Left ventricle myocardium superior (tissue), 1 donor: ENCODE data around the gene ARHGAP4. TPM values are rescaled to one million over a fixed set of nuclear protein-coding genes. Genes with fewer than 3 reads are reported as not detected.

ENCODE experiments used
- ATAC-seq: fragments of 200-7000 bp; cut with Tn5 transposase; one replicate; pipeline ENCODE4 v1.9.1; 2020; ENCODE audit warnings: mild to moderate bottlenecking, moderate library complexity
- DNase-seq: peaks from one replicate; pipeline ENCODE4 v3.0.0-alpha.2; 2020
- intact Hi-C: fragments of 100-400 bp; cut with micrococcal nuclease; formaldehyde crosslinking; loops from one replicate; pipeline ENCODE4 v1.11.0; 2022
- total RNA-seq: library from RNA; stranded (reverse); fragmentation: NEBNext Ultra II Directional; extraction: Animal tissue kit (Norgen Biotek cat#: 25700); gene quantifications from one replicate; pipeline ENCODE4 v1.2.1, GENCODE V29; 2021
- donor health status: DM: no; HTN: yes; CAD: no; lungs with severe emphysema.

The ARHGAP4 gene
- total RNA-seq, 1 donor from 2014 or later = 10.0 TPM

- no peak for ATAC-seq
- intact Hi-C loops = no loop called here
- no peak for DNase-seq
These were observed 36.9 kb downstream of the ARHGAP4 start for GRCh38 chrX:153889123-153889522.

- intact Hi-C loops = no loop called here
- ATAC-seq (no peak), DNase-seq (no peak)
These were observed 37.7 kb downstream of the ARHGAP4 start for GRCh38 chrX:153888344-153888743.

GRCh38 chrX:153887385-153887784 is 38.7 kb downstream of the ARHGAP4 start:
- intact Hi-C loops = no loop called here
- ATAC-seq (no peak), DNase-seq (no peak)

- intact Hi-C loops = no loop called here
- DNase-seq (no peak), ATAC-seq (no peak)
These were observed 39.1 kb downstream of the ARHGAP4 start for GRCh38 chrX:153886915-153887314.

GRCh38 chrX:153885968-153886903 is 39.8 kb downstream of the ARHGAP4 start, which contains the start of gene L1CAM:
Gene L1CAM (minus strand): TSS chrX:153886173. CDS start chrX:153875836, 10,337 bp downstream.
- intact Hi-C loops = no loop called here
- ATAC-seq (peak; percentile 24), DNase-seq (no peak)

- intact Hi-C loops = no loop called here
- no peak for ATAC-seq
- no peak for DNase-seq
These were observed 40.8 kb downstream of the ARHGAP4 start for GRCh38 chrX:153885208-153885787.

- DNase-seq (no peak), ATAC-seq (no peak)
- intact Hi-C loops = no loop called here
These were observed 41.5 kb downstream of the ARHGAP4 start for GRCh38 chrX:153884590-153884989.

- DNase-seq = no peak
- intact Hi-C loops = no loop called here
- ATAC-seq = no peak
These were observed 41.9 kb downstream of the ARHGAP4 start for GRCh38 chrX:153884136-153884535.

- ATAC-seq = no peak
- no peak for DNase-seq
- intact Hi-C loops = no loop called here
These were observed 42.8 kb downstream of the ARHGAP4 start for GRCh38 chrX:153883163-153883843.

GRCh38 chrX:153882557-153882956 is 43.5 kb downstream of the ARHGAP4 start:
- intact Hi-C loops = no loop called here
- DNase-seq (no peak), ATAC-seq (no peak)

GRCh38 chrX:153882086-153882498 is 44.0 kb downstream of the ARHGAP4 start:
- intact Hi-C loops = no loop called here
- DNase-seq (no peak), ATAC-seq (peak; percentile 38)

GRCh38 chrX:153881281-153881680 is 44.8 kb downstream of the ARHGAP4 start:
- ATAC-seq (no peak), DNase-seq (no peak)
- intact Hi-C loops = no loop called here

GRCh38 chrX:153880440-153880815 is 45.6 kb downstream of the ARHGAP4 start:
- no peak for DNase-seq
- intact Hi-C loops = no loop called here
- ATAC-seq = no peak

- DNase-seq (no peak), ATAC-seq (no peak)
- intact Hi-C loops = no loop called here
These were observed 46.2 kb downstream of the ARHGAP4 start for GRCh38 chrX:153879741-153880439.

- intact Hi-C loops = no loop called here
- no peak for DNase-seq
- no peak for ATAC-seq
These were observed 47.0 kb downstream of the ARHGAP4 start for GRCh38 chrX:153878969-153879653.

- DNase-seq = no peak
- intact Hi-C loops = no loop called here
- no peak for ATAC-seq
These were observed 47.7 kb downstream of the ARHGAP4 start for GRCh38 chrX:153878345-153878744.

GRCh38 chrX:153877571-153878261 is 48.3 kb downstream of the ARHGAP4 start:
- intact Hi-C loops = no loop called here
- no peak for ATAC-seq
- no peak for DNase-seq

GRCh38 chrX:153876112-153876491 is 50.0 kb downstream of the ARHGAP4 start:
- DNase-seq = no peak
- intact Hi-C loops = no loop called here
- no peak for ATAC-seq
